ENCODE measurements around the gene CDSN. TPM values are rescaled to one million over a fixed set of nuclear protein-coding genes. Genes with fewer than 3 reads are reported as not detected.

CDSN gene
- total and polyA plus RNA-seq, 10 donors: not detected

GRCh38 chr6:31098449-31098938 lies 21.8 kb downstream of the CDSN start:
- no peaks in the 10 kb centered on the region for H3K36me3 ChIP-seq
- no peak overlapping the region for H3K4me3 ChIP-seq
- no peaks in the 10 kb centered on the region for H3K27me3 ChIP-seq (replicated peaks in 1 of 7)
- no peaks in the 10 kb centered on the region for H3K9me3 ChIP-seq
- TF ChIP-seq CTCF (IDR thresholded peaks at IDR 0.05 in 8 of 11, conservative IDR thresholded peaks at IDR 0.05 in 3 of 11): no peak
- TF ChIP-seq POLR2AphosphoS5 (IDR thresholded peaks at IDR 0.05): no peak
- TF ChIP-seq POLR2A (IDR thresholded peaks at IDR 0.05): no peak
- H3K27ac ChIP-seq: no peak overlapping the region
- intact Hi-C loops (cut with DNase I; ENCODE audit: low total_unique reads): no loop called here
- DNase-seq: no peak
- H3K4me1 ChIP-seq: peaks cover 11 to 42% (median 30%) of the 10 kb centered on the region in 6 donors
- 86 to 97% (median 92%) methylated on average over 4 of the region's 4 CpGs for WGBS, 5 donors

GRCh38 chr6:31096656-31097055 lies 23.6 kb downstream of the CDSN start:
- intact Hi-C loops (cut with DNase I; ENCODE audit: low total_unique reads): no loop called here
- H3K4me1 ChIP-seq: peaks cover 11 to 45% (median 30%) of the 10 kb centered on the region in 6 donors
- WGBS, 5 donors: 60 to 78% (median 72%) methylated on average over 5 of the region's 5 CpGs
- no peak for DNase-seq
- no peaks in the 10 kb centered on the region for H3K36me3 ChIP-seq
- no peaks in the 10 kb centered on the region for H3K9me3 ChIP-seq
- no peak overlapping the region for H3K27ac ChIP-seq
- no peak overlapping the region for H3K4me3 ChIP-seq
- no peaks in the 10 kb centered on the region for H3K27me3 ChIP-seq (replicated peaks in 1 of 7)
- no peak for TF ChIP-seq POLR2A (IDR thresholded peaks at IDR 0.05)
- no peak for TF ChIP-seq POLR2AphosphoS5 (IDR thresholded peaks at IDR 0.05)
- TF ChIP-seq CTCF (IDR thresholded peaks at IDR 0.05 in 8 of 11, conservative IDR thresholded peaks at IDR 0.05 in 3 of 11): no peak

- Histone ChIP-seq H3K9me3 (no peaks in the 10 kb centered on the region), H3K27ac (no peak overlapping the region), H3K4me3 (no peak overlapping the region), H3K36me3 (no peaks in the 10 kb centered on the region), H3K4me1 (peaks cover 11 to 45% (median 30%) of the 10 kb centered on the region in 6 donors), H3K27me3 (replicated peaks in 1 of 7) (no peaks in the 10 kb centered on the region)
- intact Hi-C loops (cut with DNase I; ENCODE audit: low total_unique reads): no loop called here
- DNase-seq: no peak
- 62 to 79% (median 75%) methylated on average over 3 of the region's 3 CpGs for WGBS, 5 donors
- TF ChIP-seq POLR2AphosphoS5 (IDR thresholded peaks at IDR 0.05): no peak
- no peak for TF ChIP-seq POLR2A (IDR thresholded peaks at IDR 0.05)
- no peak for TF ChIP-seq CTCF (IDR thresholded peaks at IDR 0.05 in 8 of 11, conservative IDR thresholded peaks at IDR 0.05 in 3 of 11)
Observed at GRCh38 chr6:31096215-31096614, 24.0 kb downstream of the CDSN start.

- DNase-seq: peak; percentile 85
- Histone ChIP-seq H3K4me1 (peaks cover 11 to 45% (median 30%) of the 10 kb centered on the region in 6 donors), H3K36me3 (no peaks in the 10 kb centered on the region), H3K9me3 (no peaks in the 10 kb centered on the region), H3K4me3 (peak overlapping the region in 1 of 8 donors; percentile 5), H3K27me3 (replicated peaks in 1 of 7) (no peaks in the 10 kb centered on the region), H3K27ac (peak overlapping the region; percentile 48 to 91 (median 76))
- TF ChIP-seq POLR2A (IDR thresholded peaks at IDR 0.05) (no peak), POLR2AphosphoS5 (IDR thresholded peaks at IDR 0.05) (peak in 2 of 3 donors; percentile 58 to 81)
- intact Hi-C loops (cut with DNase I; ENCODE audit: low total_unique reads): no loop called here
- 7 to 22% (median 11%) methylated on average over 3 of the region's 3 CpGs for whole genome bisulfite sequencing, 5 donors
Observed at GRCh38 chr6:31094389-31094881, 25.8 kb downstream of the CDSN start.
